GM23338 (cell line): ENCODE data around the gene OGT. TPM values are rescaled to one million over a fixed set of nuclear protein-coding genes. Genes with fewer than 3 reads are reported as not detected.

ENCODE experiments used
- ATAC-seq: fragments of 200-7000 bp; cut with Tn5 transposase; 3 replicates; pipeline ENCODE4 v1.9.1; 2020
- DNase-seq: peaks from one replicate; pipeline ENCODE4 v3.0.0-alpha.2; 2015; ENCODE audit warnings: low spot score
- H2AFZ ChIP-seq: fragments of 200-600 bp; sonication (generic); 2 replicates; pipeline ENCODE4 v1.8.0; 2016; ENCODE audit warnings: antibody characterized with exemption, mild to moderate bottlenecking, moderate library complexity
- H3F3A ChIP-seq: fragments of 200-600 bp; sonication (generic); replicated peaks from 2 replicates; pipeline ENCODE4 v1.8.0; 2017; ENCODE audit warnings: antibody characterized with exemption, mixed run types, low read depth
- H3K27ac ChIP-seq: fragments of 200-600 bp; sonication (generic); 2 replicates; pipeline ENCODE4 v1.6.1; 2016; ENCODE audit warnings: low read depth
- H3K27me3 ChIP-seq: fragments of 200-600 bp; sonication (generic); 2 replicates; pipeline ENCODE4 v1.8.0; 2016; ENCODE audit warnings: mild to moderate bottlenecking, mixed run types, moderate library complexity; ENCODE audit not compliant: insufficient read depth
- H3K36me3 ChIP-seq: fragments of 200-600 bp; sonication (generic); 2 replicates; pipeline ENCODE4 v1.8.0; 2016; ENCODE audit warnings: mild to moderate bottlenecking; ENCODE audit not compliant: insufficient read depth
- H3K4me1 ChIP-seq: fragments of 200-600 bp; sonication (generic); 2 replicates; pipeline ENCODE4 v1.8.0; 2016; ENCODE audit warnings: mild to moderate bottlenecking, moderate library complexity; ENCODE audit not compliant: insufficient read depth
- H3K4me2 ChIP-seq: fragments of 200-600 bp; sonication (generic); 2 replicates; pipeline ENCODE4 v1.7.1; 2017; ENCODE audit warnings: mixed run types
- H3K4me3 ChIP-seq: fragments of 200-600 bp; sonication (generic); 2 replicates; pipeline ENCODE4 v1.6.1; 2016; ENCODE audit warnings: mixed run types
- H3K79me2 ChIP-seq: fragments of 200-600 bp; sonication (generic); replicated peaks from 2 replicates; pipeline ENCODE4 v1.8.0; 2017; ENCODE audit warnings: mild to moderate bottlenecking; ENCODE audit not compliant: insufficient read depth
- H3K9me2 ChIP-seq: fragments of 200-600 bp; sonication (generic); 2 replicates; pipeline ENCODE4 v1.8.0; 2017; ENCODE audit not compliant: insufficient read depth
- H4K20me1 ChIP-seq: fragments of 200-600 bp; sonication (generic); replicated peaks from 2 replicates; pipeline ENCODE4 v1.8.0; 2017; ENCODE audit warnings: mild to moderate bottlenecking; ENCODE audit not compliant: insufficient read depth
- H3K27ac Mint-ChIP-seq: 2 replicates; pipeline ENCODE4 v1.8.0; 2020; ENCODE audit warnings: inconsistent platforms, mild to moderate bottlenecking, moderate library complexity, mixed read lengths
- H3K27me3 Mint-ChIP-seq: 3 replicates; pipeline ENCODE4 v1.8.0; 2022; ENCODE audit warnings: low read depth, mild to moderate bottlenecking, moderate library complexity, mixed read lengths, inconsistent platforms; ENCODE audit not compliant: insufficient read depth, poor library complexity
- H3K36me3 Mint-ChIP-seq: 3 replicates; pipeline ENCODE4 v1.8.0; 2021; ENCODE audit warnings: low read depth, mild to moderate bottlenecking, inconsistent platforms, moderate library complexity, mixed read lengths
- H3K4me1 Mint-ChIP-seq: 3 replicates; pipeline ENCODE4 v1.8.0; 2020; ENCODE audit warnings: mild to moderate bottlenecking, inconsistent platforms, mixed read lengths
- H3K4me3 Mint-ChIP-seq: 3 replicates; pipeline ENCODE4 v1.8.0; 2021; ENCODE audit warnings: moderate library complexity, mild to moderate bottlenecking, inconsistent platforms, mixed read lengths
- H3K9me3 Mint-ChIP-seq: 3 replicates; pipeline ENCODE4 v1.8.0; 2020; ENCODE audit warnings: moderate library complexity, mild to moderate bottlenecking, inconsistent platforms, mixed read lengths
- CREB1 ChIP-seq: fragments of 250-450 bp; sonication (Bioruptor Pico); IDR thresholded peaks from 2 replicates; pipeline ENCODE4 v1.5.0; 2020; ENCODE audit warnings: low read depth, mild to moderate bottlenecking, moderate library complexity
- CTCF ChIP-seq, 2 experiments: fragments of 200-600 bp in 1 of 2; sonication (generic) in 1 of 2; conservative IDR thresholded peaks; 2 replicates each; pipeline versions ENCODE4 v1.5.1 to v1.6.1; 2016 to 2017; ENCODE audit warnings: antibody characterized with exemption in 2 of 2, low read depth in 2 of 2, mild to moderate bottlenecking in 2 of 2, moderate library complexity in 1 of 2
- EZH2 ChIP-seq: fragments of 200-600 bp; sonication (generic); IDR thresholded peaks from one replicate; pipeline ENCODE4 v1.8.0; 2017; ENCODE audit warnings: antibody characterized with exemption, mild to moderate bottlenecking, low read depth; ENCODE audit not compliant: unreplicated experiment
- EZH2phosphoT487 ChIP-seq: fragments of 200-600 bp; sonication (generic); IDR thresholded peaks from one replicate; pipeline ENCODE4 v1.8.1; 2018; ENCODE audit warnings: antibody characterized with exemption; ENCODE audit not compliant: unreplicated experiment
- JUNB ChIP-seq: IDR thresholded peaks from one replicate; pipeline ENCODE4 v1.6.1; 2016; ENCODE audit warnings: antibody characterized with exemption; ENCODE audit not compliant: unreplicated experiment
- NANOG ChIP-seq: IDR thresholded peaks from 2 replicates; pipeline ENCODE4 v1.6.1; 2016; ENCODE audit warnings: antibody characterized with exemption, borderline replicate concordance
- POLR2AphosphoS5 ChIP-seq: IDR thresholded peaks from 2 replicates; pipeline ENCODE4 v1.6.1; 2016; ENCODE audit warnings: antibody characterized with exemption, low read depth
- STAT1 ChIP-seq: IDR thresholded peaks from one replicate; pipeline ENCODE4 v1.6.1; 2016; ENCODE audit warnings: antibody characterized with exemption; ENCODE audit not compliant: unreplicated experiment
- ZNF114 ChIP-seq: fragments of 250-450 bp; sonication (Bioruptor Pico); IDR thresholded peaks from 2 replicates; pipeline ENCODE4 v1.5.0; 2020; ENCODE audit warnings: mild to moderate bottlenecking, moderate library complexity
- ZNF331 ChIP-seq: fragments of 250-450 bp; sonication (Bioruptor Pico); IDR thresholded peaks from 2 replicates; pipeline ENCODE4 v1.5.0; 2020; ENCODE audit warnings: low read depth, mild to moderate bottlenecking, moderate library complexity
- polyA plus RNA-seq: library from polyadenylated mRNA; unstranded; fragments of >200 nt; fragmentation: Nextera tagmentation; extraction: Ambion mirVana; gene quantifications from 2 replicates; pipeline ENCODE4 v1.2.1, GENCODE V29; 2016
- total RNA-seq: library from RNA; depleted of rRNA; stranded (reverse); fragments of >200 nt; shearing (Covaris generic); gene quantifications from 2 replicates; pipeline ENCODE4 v1.2.3, GENCODE V29; 2014
- TF ChIP-seq, protein P1 (sequence below): IDR thresholded peaks from one replicate; pipeline ENCODE4 v1.6.1; 2018; ENCODE audit warnings: antibody characterized with exemption; ENCODE audit not compliant: unreplicated experiment
- TF ChIP-seq, protein P2 (sequence below): fragments of 250-450 bp; sonication (Bioruptor Pico); IDR thresholded peaks from 2 replicates; pipeline ENCODE4 v1.5.0; 2020; ENCODE audit warnings: mild to moderate bottlenecking, moderate library complexity

OGT gene
- total and polyA plus RNA-seq, 2 experiments from 2014 or later = 43.3 to 163 TPM

DNA sequence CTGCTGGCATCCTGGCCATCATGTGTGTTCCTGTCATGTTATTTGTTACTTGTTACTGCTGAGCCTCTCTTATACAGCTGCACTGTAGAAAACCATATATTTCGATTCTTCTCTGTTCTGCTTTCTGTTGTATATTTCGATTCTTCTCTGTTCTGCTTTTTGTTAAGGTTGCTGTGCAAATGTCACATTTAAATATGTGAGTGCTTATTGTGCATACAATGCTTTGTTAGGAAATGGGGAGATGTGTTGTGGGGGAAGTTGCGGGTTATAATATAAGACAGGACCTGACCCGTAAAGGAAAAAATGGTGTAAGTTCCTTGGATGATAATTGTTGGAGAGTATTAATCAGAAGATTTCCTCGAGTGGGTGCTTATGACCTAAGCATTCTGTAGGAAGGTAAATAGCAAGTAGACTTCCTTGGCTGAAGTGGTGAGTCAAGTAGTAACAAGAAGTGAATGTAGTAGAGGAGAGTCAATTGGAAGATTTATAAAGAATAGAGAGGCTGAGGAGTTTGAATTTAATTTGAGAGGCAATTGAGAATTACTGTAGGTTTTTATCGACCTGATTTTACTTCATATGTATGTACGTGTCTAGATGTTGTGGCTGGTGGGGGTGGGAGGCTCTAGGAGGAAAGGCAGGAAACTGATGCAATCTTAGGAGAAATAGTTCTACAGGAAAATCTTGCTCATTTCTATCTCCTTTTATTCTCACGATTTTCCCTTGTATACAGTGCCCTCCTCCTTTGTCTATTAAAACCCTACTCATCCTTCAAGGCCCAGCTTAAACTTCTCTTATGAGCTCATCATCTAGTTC, 8.5 kb downstream of the OGT start:
- peak overlapping the region; percentile 65 for H3K4me2 ChIP-seq

More for the DNA sequence above, 8.5 kb downstream of the OGT start:
- H2AFZ ChIP-seq = no peak overlapping the region
- peak overlapping the region; percentile 45; the same call in 1 of the 2 replicates for H3K27ac ChIP-seq
- H3K36me3 Mint-ChIP-seq = peaks cover 56% of the 10 kb centered on the region
- peaks cover 1% of the 10 kb centered on the region for H3K27me3 Mint-ChIP-seq
- H3K36me3 ChIP-seq = peaks cover 20% of the 10 kb centered on the region; the same call in 1 of the 2 replicates
- H3K27me3 ChIP-seq = no peaks in the 10 kb centered on the region
- TF ChIP-seq EZH2 = no peak
- TF ChIP-seq JUNB = no peak
- no peak for TF ChIP-seq ZNF114 (CRISPR knock-in tag)
- no peak for TF ChIP-seq NANOG
- no peak for TF ChIP-seq STAT1
- no peak for TF ChIP-seq EZH2phosphoT487
- no peak for TF ChIP-seq ZNF331 (CRISPR knock-in tag)
- no peak for TF ChIP-seq POLR2AphosphoS5
- no peak for TF ChIP-seq CREB1
- TF ChIP-seq, protein P1, sequence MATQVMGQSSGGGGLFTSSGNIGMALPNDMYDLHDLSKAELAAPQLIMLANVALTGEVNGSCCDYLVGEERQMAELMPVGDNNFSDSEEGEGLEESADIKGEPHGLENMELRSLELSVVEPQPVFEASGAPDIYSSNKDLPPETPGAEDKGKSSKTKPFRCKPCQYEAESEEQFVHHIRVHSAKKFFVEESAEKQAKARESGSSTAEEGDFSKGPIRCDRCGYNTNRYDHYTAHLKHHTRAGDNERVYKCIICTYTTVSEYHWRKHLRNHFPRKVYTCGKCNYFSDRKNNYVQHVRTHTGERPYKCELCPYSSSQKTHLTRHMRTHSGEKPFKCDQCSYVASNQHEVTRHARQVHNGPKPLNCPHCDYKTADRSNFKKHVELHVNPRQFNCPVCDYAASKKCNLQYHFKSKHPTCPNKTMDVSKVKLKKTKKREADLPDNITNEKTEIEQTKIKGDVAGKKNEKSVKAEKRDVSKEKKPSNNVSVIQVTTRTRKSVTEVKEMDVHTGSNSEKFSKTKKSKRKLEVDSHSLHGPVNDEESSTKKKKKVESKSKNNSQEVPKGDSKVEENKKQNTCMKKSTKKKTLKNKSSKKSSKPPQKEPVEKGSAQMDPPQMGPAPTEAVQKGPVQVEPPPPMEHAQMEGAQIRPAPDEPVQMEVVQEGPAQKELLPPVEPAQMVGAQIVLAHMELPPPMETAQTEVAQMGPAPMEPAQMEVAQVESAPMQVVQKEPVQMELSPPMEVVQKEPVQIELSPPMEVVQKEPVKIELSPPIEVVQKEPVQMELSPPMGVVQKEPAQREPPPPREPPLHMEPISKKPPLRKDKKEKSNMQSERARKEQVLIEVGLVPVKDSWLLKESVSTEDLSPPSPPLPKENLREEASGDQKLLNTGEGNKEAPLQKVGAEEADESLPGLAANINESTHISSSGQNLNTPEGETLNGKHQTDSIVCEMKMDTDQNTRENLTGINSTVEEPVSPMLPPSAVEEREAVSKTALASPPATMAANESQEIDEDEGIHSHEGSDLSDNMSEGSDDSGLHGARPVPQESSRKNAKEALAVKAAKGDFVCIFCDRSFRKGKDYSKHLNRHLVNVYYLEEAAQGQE = no peak
- no peak for TF ChIP-seq CTCF (conservative IDR thresholded peaks at IDR 0.05; ENCODE audit: low read depth in 2 of 2)
- TF ChIP-seq, protein P2, sequence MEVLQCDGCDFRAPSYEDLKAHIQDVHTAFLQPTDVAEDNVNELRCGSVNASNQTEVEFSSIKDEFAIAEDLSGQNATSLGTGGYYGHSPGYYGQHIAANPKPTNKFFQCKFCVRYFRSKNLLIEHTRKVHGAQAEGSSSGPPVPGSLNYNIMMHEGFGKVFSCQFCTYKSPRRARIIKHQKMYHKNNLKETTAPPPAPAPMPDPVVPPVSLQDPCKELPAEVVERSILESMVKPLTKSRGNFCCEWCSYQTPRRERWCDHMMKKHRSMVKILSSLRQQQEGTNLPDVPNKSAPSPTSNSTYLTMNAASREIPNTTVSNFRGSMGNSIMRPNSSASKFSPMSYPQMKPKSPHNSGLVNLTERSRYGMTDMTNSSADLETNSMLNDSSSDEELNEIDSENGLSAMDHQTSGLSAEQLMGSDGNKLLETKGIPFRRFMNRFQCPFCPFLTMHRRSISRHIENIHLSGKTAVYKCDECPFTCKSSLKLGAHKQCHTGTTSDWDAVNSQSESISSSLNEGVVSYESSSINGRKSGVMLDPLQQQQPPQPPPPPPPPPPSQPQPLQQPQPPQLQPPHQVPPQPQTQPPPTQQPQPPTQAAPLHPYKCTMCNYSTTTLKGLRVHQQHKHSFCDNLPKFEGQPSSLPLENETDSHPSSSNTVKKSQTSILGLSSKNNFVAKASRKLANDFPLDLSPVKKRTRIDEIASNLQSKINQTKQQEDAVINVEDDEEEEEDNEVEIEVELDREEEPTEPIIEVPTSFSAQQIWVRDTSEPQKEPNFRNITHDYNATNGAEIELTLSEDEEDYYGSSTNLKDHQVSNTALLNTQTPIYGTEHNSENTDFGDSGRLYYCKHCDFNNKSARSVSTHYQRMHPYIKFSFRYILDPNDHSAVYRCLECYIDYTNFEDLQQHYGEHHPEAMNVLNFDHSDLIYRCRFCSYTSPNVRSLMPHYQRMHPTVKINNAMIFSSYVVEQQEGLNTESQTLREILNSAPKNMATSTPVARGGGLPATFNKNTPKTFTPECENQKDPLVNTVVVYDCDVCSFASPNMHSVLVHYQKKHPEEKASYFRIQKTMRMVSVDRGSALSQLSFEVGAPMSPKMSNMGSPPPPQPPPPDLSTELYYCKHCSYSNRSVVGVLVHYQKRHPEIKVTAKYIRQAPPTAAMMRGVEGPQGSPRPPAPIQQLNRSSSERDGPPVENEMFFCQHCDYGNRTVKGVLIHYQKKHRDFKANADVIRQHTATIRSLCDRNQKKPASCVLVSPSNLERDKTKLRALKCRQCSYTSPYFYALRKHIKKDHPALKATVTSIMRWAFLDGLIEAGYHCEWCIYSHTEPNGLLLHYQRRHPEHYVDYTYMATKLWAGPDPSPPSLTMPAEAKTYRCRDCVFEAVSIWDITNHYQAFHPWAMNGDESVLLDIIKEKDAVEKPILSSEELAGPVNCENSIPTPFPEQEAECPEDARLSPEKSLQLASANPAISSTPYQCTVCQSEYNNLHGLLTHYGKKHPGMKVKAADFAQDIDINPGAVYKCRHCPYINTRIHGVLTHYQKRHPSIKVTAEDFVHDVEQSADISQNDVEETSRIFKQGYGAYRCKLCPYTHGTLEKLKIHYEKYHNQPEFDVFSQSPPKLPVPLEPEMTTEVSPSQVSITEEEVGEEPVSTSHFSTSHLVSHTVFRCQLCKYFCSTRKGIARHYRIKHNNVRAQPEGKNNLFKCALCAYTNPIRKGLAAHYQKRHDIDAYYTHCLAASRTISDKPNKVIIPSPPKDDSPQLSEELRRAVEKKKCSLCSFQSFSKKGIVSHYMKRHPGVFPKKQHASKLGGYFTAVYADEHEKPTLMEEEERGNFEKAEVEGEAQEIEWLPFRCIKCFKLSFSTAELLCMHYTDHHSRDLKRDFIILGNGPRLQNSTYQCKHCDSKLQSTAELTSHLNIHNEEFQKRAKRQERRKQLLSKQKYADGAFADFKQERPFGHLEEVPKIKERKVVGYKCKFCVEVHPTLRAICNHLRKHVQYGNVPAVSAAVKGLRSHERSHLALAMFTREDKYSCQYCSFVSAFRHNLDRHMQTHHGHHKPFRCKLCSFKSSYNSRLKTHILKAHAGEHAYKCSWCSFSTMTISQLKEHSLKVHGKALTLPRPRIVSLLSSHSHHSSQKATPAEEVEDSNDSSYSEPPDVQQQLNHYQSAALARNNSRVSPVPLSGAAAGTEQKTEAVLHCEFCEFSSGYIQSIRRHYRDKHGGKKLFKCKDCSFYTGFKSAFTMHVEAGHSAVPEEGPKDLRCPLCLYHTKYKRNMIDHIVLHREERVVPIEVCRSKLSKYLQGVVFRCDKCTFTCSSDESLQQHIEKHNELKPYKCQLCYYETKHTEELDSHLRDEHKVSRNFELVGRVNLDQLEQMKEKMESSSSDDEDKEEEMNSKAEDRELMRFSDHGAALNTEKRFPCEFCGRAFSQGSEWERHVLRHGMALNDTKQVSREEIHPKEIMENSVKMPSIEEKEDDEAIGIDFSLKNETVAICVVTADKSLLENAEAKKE (CRISPR knock-in tag) = no peak
- peaks cover 97% of the 10 kb centered on the region for H3K79me2 ChIP-seq
- DNase-seq = no peak
- peaks cover 40% of the 10 kb centered on the region for H3K4me1 Mint-ChIP-seq
- H3K4me3 ChIP-seq = peak overlapping the region; percentile 32; the same call in 1 of the 2 replicates
- peak overlapping the region; percentile 82 for H3K27ac Mint-ChIP-seq
- H3K4me3 Mint-ChIP-seq = peak overlapping the region; percentile 26
- no peaks in the 10 kb centered on the region for H3F3A ChIP-seq
- H3K9me3 Mint-ChIP-seq = no peaks in the 10 kb centered on the region
- H3K4me1 ChIP-seq = peaks cover 18% of the 10 kb centered on the region
- H4K20me1 ChIP-seq = peaks cover 46% of the 10 kb centered on the region
- no peaks in the 10 kb centered on the region for H3K9me2 ChIP-seq
- no peak for ATAC-seq
